GM21360 (cell line): Measurements from ENCODE around the gene AMY1B.
"Not testable (repeated sequence)": the region's sequence is repeated elsewhere in the genome, so short reads cannot be mapped to it uniquely, and the experiment has no call there.

ENCODE experiments used
- ATAC-seq: cut with Tn5 transposase; IDR thresholded peaks from one replicate; pipeline ENCODE4 v1.9.1; 2021; ENCODE audit warnings: mild to moderate bottlenecking, moderate library complexity; ENCODE audit not compliant: unreplicated experiment

AMY1B gene

GRCh38 chr1:103696110-103696509 is at the start of gene AMY1B:
Gene AMY1B, minus strand, starts transcription at chr1:103696210. Its CDS starts 571 bp downstream, at chr1:103695639.
- not testable (repeated sequence) for ATAC-seq

- ATAC-seq: not testable (repeated sequence)
These were observed 49.0 kb upstream of the AMY1B start for GRCh38 chr1:103745040-103745439.

GRCh38 chr1:103744449-103744848 is 48.4 kb upstream of the AMY1B start:
- not testable (repeated sequence) for ATAC-seq

- ATAC-seq: not testable (repeated sequence)
These were observed 42.0 kb upstream of the AMY1B start for GRCh38 chr1:103738031-103738430.

GRCh38 chr1:103735334-103735733 is 39.3 kb upstream of the AMY1B start:
- ATAC-seq: not testable (repeated sequence)

GRCh38 chr1:103721473-103721872 is 25.5 kb upstream of the AMY1B start:
- ATAC-seq: not testable (repeated sequence)

- not testable (repeated sequence) for ATAC-seq
These were observed 21.4 kb upstream of the AMY1B start for GRCh38 chr1:103717404-103717803.

- ATAC-seq: not testable (repeated sequence)
These were observed 14.4 kb upstream of the AMY1B start for GRCh38 chr1:103710381-103710780.

- ATAC-seq: not testable (repeated sequence)
These were observed 11.7 kb upstream of the AMY1B start for GRCh38 chr1:103707670-103708069.

- ATAC-seq: not testable (repeated sequence)
These were observed 5.2 kb upstream of the AMY1B start for GRCh38 chr1:103701256-103701655.

- not testable (repeated sequence) for ATAC-seq
These were observed 4.7 kb upstream of the AMY1B start for GRCh38 chr1:103700669-103701068.

GRCh38 chr1:103697430-103697829 is 1.4 kb upstream of the AMY1B start:
- ATAC-seq: not testable (repeated sequence)

- ATAC-seq: not testable (repeated sequence)
These were observed 19.7 kb downstream of the AMY1B start for GRCh38 chr1:103676335-103676734.

GRCh38 chr1:103655460-103655859 is 40.5 kb downstream of the AMY1B start, which contains the start of gene AMY1A:
Gene AMY1A, plus strand, starts transcription at chr1:103655760. Its CDS starts 571 bp downstream, at chr1:103656331.
- not testable (repeated sequence) for ATAC-seq

GRCh38 chr1:103654133-103654532 is 41.9 kb downstream of the AMY1B start:
- ATAC-seq: not testable (repeated sequence)

- not testable (repeated sequence) for ATAC-seq
These were observed 45.1 kb downstream of the AMY1B start for GRCh38 chr1:103650889-103651288.

GRCh38 chr1:103650305-103650704 is 45.7 kb downstream of the AMY1B start:
- ATAC-seq: not testable (repeated sequence)

GRCh38 chr1:103643908-103644307 is 52.1 kb downstream of the AMY1B start:
- not testable (repeated sequence) for ATAC-seq

GRCh38 chr1:103641194-103641593 is 54.8 kb downstream of the AMY1B start:
- not testable (repeated sequence) for ATAC-seq
